Chondrocyte (in vitro differentiated cells): ENCODE measurements around the gene UBE2R2. TPM values are rescaled to one million over a fixed set of nuclear protein-coding genes. Genes with fewer than 3 reads are reported as not detected.

ENCODE experiments used
- DNase-seq: peaks from one replicate; pipeline ENCODE4 v3.0.0; 2021; ENCODE audit warnings: mixed read lengths, low spot score
- H3K27ac Mint-ChIP-seq: one replicate; pipeline ENCODE4 v1.8.0; 2021; ENCODE audit warnings: mild to moderate bottlenecking, moderate library complexity, mixed read lengths; ENCODE audit not compliant: unreplicated experiment
- H3K27me3 Mint-ChIP-seq: 2 replicates; pipeline ENCODE4 v1.8.0; 2021; ENCODE audit warnings: low read depth, mixed read lengths
- H3K36me3 Mint-ChIP-seq: 2 replicates; pipeline ENCODE4 v1.8.0; 2021; ENCODE audit warnings: low read depth, mixed read lengths
- H3K4me1 Mint-ChIP-seq: 2 replicates; pipeline ENCODE4 v1.8.0; 2021; ENCODE audit warnings: low read depth, mild to moderate bottlenecking, mixed read lengths
- H3K4me3 Mint-ChIP-seq: one replicate; pipeline ENCODE4 v1.8.0; 2021; ENCODE audit warnings: mild to moderate bottlenecking, moderate library complexity, mixed read lengths; ENCODE audit not compliant: unreplicated experiment
- H3K9me3 Mint-ChIP-seq: 2 replicates; pipeline ENCODE4 v1.8.0; 2021; ENCODE audit warnings: low read depth, mixed read lengths
- CTCF ChIP-seq: fragments of 200-600 bp; sonication (generic); IDR thresholded peaks from 2 replicates; pipeline ENCODE4 v1.5.0; 2021; ENCODE audit warnings: antibody characterized with exemption, mild to moderate bottlenecking, moderate library complexity
- total RNA-seq: library from RNA; stranded (reverse); gene quantifications from 3 replicates; pipeline ENCODE4 v1.2.1, GENCODE V29; 2021

UBE2R2 gene
- total RNA-seq, 1 donor from 2014 or later, result 48.8 TPM

DNA sequence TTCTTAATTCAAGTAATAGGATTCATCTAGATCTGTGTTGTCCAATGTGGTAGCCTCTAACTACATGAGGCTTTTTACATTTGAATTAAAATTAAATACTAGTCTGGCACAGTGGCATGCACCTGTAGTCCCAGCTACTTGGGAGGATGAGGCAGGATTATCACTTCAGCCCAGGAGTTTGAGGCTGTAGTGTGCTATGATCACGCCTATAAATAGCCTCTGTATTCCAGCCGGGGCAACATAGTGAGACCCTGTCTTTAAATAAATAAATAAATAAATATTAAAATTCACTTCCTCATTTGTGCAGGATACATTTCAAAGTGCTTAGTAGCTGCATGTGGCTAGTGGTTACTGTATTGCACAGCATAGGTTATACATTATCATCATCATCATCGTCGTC is 91.8 kb downstream of the UBE2R2 start:
- Mint-ChIP-seq H3K27me3 (no peaks in the 10 kb centered on the region), H3K4me3 (no peak overlapping the region), H3K27ac (no peak overlapping the region), H3K36me3 (no peaks in the 10 kb centered on the region), H3K9me3 (no peaks in the 10 kb centered on the region), H3K4me1 (peaks cover 37% of the 10 kb centered on the region)
- TF ChIP-seq CTCF, result no peak
- no peak for DNase-seq

GRCh38 chr9:33913541-33913940 is 96.6 kb downstream of the UBE2R2 start:
- DNase-seq, result no peak
- Mint-ChIP-seq H3K27ac (peak overlapping the region; percentile 36), H3K27me3 (no peaks in the 10 kb centered on the region), H3K36me3 (peaks cover 26% of the 10 kb centered on the region), H3K4me1 (peaks cover 16% of the 10 kb centered on the region), H3K9me3 (no peaks in the 10 kb centered on the region), H3K4me3 (no peak overlapping the region)
- TF ChIP-seq CTCF, result no peak

DNA sequence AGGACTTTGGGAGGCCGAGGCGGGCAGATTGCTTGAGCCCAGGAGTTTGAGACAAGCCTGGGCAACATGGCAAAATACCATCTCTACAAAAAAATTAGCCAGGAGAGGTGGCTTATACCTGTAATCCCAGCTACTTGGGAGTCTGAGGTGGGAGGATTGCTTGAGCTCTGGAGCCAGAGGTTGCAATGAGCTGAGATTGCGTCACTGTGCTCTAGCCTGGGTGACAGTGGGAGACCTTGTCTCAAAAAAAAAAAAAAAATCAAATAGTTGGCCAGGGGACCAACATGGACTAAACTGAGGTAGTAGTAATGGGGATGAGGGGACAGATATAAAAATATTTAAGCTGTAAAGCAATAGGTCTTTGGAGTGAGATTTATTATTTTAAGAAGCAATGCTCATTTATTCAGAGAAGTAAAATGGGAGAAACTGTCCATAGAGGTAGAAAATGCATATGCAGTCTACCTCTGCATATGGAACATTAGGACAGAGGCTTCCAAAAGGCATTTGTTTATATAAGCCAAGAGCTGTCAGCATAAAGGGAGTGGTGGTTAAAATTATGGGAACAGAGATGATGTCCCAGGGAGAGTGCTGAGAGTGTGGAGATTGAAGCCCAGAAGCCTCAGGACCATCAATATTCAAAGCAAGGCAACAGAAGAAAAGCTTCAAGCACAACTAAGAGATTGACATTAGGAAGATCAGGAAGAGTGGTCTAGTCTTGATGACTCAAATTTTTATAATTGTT is 98.1 kb downstream of the UBE2R2 start:
- H3K36me3 Mint-ChIP-seq, result peaks cover 31% of the 10 kb centered on the region
- H3K27me3 Mint-ChIP-seq, result no peaks in the 10 kb centered on the region
- peaks cover 20% of the 10 kb centered on the region for H3K4me1 Mint-ChIP-seq
- TF ChIP-seq CTCF, result no peak
- H3K9me3 Mint-ChIP-seq, result no peaks in the 10 kb centered on the region
- H3K27ac Mint-ChIP-seq, result peak overlapping the region; percentile 87
- no peak for DNase-seq
- H3K4me3 Mint-ChIP-seq, result peak overlapping the region; percentile 10

DNA sequence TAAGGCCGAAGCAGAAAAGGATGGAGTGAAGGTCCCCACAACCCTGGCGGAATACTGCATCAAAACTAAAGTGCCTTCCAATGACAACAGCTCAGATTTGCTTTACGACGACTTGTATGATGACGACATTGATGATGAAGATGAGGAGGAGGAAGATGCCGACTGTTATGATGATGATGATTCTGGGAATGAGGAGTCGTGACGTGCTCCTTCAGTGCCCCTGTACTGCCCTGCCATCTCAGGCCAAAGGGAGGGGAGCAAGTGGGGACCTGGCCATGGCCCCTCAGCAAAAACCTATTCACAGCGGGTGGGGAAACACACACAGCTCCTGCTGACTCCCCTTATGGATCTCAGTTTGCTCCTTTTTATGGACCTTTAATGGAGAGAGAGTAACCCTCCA is 100.1 kb downstream of the UBE2R2 start:
- TF ChIP-seq CTCF, result no peak
- H3K4me3 Mint-ChIP-seq, result no peak overlapping the region
- H3K27me3 Mint-ChIP-seq, result no peaks in the 10 kb centered on the region
- peaks cover 20% of the 10 kb centered on the region for H3K4me1 Mint-ChIP-seq
- H3K9me3 Mint-ChIP-seq, result no peaks in the 10 kb centered on the region
- no peak for DNase-seq
- peak overlapping the region; percentile 39 for H3K27ac Mint-ChIP-seq
- H3K36me3 Mint-ChIP-seq, result peaks cover 35% of the 10 kb centered on the region

- H3K27me3 Mint-ChIP-seq, result no peaks in the 10 kb centered on the region
- H3K27ac Mint-ChIP-seq, result peak overlapping the region; percentile 39
- peaks cover 20% of the 10 kb centered on the region for H3K4me1 Mint-ChIP-seq
- no peaks in the 10 kb centered on the region for H3K9me3 Mint-ChIP-seq
- H3K36me3 Mint-ChIP-seq, result peaks cover 40% of the 10 kb centered on the region
- no peak for DNase-seq
- no peak for TF ChIP-seq CTCF
- no peak overlapping the region for H3K4me3 Mint-ChIP-seq
These were observed 102.4 kb downstream of the UBE2R2 start for GRCh38 chr9:33919276-33919897.
